ENCODE data around the gene RAD51B.

RAD51B gene

DNA sequence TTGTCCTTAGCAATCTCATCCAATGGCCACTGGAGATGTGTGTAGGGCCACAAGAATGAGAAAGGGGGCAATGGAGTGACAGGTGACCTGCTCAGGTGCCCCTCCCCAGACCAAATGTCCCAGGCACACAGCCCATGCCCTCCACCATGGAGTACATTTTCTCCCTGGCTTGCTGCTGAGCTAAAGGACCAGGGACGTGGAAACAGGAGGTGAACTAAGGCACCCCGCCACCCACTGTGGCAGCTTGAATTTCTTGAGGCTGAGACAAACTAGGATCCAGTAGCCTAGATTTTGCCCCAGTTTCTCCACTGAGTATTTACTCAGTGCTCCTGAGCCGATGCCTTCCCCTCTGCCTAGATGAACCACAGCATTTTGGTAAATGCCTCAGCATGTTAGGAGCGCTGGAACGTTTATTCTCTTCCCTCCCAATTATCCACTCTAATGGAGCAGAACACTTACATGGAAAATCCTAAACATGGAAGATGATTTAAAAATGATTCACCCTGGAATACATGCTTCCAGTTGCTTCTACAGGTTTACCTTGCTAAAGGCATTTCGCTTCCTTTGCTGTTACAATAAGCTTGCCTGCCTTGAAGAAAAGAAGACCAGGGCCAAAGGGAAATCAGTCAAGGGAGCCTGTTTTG, 775.3 kb downstream of the RAD51B start:
- no peak for DNase-seq

DNA sequence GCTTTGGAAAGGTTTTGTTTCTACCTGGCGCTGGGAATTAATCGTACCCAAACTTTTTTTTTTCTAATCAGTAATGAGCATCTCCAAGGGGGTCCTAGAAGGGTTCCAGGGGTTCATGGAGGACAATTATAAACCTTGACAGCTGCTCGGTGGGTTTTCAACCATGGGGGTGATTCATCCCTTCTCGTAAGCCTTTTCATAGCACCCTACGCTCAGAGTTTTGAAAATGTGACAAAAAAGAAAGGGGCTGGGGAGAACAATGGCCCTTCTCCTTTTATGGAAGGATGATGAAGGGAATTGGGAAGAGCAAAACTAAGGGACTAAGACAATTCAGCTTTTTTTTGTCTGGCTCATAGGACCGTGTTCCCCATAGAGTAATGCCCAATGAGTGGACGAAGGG, 776.6 kb downstream of the RAD51B start:
- DNase-seq, result no peak

DNA sequence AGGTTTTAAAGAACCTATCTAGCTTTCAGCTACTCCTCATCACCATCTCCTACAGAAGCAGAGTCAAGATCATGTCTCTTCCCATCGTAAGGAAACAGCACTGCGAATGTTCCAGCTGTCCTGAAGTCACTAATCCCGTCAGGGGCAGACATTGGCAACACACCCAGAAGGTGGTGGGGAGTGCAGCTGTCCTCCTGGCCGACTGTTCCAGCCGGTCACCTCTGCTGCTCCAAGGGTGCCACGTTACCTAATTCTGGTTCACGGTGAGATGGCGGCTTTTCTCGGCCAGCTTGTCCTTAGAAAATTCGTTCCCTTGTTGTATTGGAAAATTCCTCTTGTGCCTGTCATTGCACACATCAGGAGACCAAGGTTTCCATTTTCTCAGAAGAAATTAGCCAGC, 777.1 kb downstream of the RAD51B start:
- DNase-seq, result no peak

DNA sequence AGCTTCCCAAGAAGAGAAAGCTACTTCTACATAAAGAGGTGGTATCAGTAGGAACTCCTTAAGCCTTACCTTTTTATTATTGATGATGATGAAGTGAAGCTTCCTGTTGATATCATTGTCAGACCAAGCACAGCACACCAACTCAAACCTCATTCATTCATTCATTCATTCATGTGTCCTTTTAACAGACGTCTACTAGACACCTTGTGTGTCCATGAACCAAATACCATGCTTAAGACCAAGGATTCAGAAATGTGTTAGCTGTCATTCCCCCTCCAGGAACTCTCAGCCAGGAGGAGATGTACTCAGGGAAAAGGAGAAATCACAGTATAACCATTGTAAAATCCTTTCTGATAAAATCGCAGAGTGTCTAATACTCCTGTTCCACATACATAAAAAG, 778.5 kb downstream of the RAD51B start:
- no peak for DNase-seq

DNA sequence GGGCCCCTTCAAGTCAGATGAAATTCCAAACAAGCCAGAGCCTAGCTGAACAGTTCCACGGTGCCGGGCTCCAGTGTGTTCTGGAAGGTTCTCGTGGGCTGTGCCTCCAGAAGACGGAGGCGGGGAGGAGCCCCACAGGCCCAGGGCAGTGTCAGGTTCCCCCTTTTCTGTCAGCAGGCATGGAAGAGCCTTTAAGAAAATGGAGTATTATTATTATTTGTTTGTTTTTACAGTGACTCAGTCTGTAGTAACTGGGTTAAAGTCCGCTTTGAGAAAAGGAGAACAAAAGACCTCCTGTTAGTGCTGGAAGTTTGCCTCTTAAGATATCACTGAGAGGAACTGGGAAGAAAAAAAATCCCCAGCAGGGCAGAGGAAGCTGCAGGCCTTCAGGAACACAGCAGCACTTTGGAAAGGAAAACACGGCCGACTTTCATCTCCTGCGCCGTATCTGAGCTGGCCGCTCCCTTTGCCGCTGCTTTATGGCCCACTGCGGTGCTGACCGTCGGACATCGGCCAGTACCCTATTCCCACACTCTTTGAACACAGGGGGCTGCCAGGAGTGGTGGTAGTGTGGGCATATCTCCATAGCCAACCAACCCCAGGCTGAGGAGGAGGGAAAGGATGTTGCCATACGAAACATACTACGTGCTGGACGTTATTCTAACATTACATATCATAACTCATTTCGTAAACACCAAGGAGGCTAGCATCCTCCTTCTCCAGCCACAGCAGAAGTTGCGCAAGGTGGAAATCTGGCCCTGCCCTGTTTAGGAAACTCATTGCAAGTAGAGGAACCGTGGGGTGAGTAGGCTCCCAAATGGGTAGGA, 779.3 kb downstream of the RAD51B start:
- DNase-seq, result no peak

DNA sequence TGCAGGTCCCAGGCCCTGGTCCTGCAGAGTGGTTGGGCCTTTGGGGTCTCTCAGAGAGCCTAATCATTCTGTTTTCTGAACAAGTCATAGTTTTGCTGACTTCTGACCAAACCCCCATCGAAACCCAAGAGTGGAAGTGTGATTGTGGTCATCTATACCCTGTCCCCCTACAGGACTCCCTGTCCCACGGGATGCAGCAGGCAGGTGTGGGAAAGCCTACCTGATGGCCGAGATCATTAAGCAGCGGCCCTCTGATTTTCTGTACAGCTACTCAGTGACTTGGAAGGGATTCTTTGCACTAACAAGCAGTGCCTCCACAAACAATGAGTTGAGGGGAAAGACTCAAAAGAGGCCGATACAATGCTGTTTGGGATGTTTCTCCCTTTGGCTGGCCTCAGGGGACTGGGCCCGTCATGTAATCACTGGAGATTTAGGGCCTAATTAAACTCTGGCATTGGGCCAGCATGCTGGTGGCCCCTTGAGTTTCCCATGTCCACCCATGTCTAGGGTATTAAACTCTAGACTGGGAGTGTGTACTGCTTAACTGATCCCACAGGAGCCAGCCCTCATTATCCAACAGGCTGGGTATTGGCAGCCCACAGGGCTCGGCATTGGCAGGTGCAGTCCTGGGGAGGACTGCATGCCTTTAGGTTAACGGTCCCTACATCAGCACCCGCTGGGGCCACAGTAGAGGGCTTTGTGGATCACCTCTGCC, 780.5 kb downstream of the RAD51B start:
- DNase-seq, result no peak

DNA sequence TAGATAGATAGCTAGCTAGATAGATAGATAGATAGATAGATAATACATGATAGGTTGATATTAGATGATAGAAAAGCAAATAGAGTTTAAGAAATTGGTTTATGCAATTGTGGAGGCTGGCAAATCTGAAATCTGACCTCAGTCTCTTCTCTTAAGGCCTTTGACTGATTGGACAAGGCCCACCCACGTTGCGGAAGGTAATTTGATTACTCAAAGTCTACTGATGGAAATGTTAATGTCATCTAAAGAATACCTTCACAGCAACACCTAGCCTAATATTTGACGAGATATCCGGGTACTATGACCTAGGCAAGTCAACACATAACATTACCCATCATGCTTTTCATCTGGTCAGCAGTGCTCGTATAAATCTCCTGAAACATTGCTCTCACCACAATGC, 782.9 kb downstream of the RAD51B start:
- DNase-seq, result no peak

DNA sequence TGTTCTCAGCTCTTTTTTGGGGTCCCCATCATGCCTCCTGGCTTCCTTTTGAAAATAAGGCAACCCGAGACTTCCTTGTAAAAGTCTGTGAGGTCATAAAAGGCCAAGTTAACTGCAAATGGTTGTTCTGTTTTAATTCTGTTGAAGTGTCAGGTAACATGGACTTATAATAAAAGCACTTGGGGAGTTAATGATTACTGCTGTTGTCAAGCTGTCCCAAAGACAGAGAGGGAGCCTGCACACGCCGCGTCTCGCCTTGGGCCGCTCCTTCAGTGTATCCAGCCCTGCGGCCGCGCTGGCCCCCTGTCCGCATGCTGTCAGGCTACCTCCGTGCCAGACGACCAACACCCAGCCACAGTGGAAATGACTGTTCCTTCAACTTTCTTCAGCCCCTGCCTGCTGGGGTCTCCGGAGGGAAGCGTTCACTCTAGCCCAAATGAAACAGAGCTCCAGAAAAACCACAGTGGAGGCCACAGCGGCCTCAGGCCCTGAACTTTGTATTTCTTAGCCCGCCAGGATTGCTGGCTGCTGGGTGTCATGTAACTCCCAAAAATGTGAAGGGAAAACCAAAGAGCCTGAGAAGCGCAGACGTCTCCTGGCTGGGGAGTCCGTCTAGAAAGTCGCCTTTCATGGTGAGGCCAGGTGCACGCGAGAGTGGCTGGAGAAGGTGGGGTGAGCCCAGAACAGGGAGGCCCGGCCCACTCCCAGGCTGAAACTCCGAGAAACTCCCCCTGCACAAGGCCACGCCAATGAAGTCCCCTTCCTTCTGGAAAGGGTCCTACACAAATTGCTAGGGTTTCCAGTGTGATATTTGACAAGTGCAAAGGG, 784.2 kb downstream of the RAD51B start:
- no peak for DNase-seq

DNA sequence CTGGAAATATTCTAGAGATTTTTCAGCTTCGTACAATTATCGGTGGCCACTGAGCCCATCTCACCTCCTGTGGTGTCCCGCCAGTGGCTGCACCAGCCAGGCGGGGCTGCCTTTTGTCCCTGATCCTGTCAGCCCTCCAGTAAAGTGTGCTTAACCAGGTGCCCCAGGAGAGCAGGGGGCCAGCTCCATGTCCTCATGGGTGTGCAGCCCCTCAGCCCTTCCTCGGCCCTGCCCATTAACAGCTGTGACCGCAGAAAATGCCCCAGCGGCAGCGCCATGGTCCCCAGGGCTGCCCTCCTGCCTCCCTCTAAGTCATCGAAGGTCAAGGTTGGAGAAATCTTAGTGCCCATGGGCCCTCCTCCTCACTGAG, 784.8 kb downstream of the RAD51B start:
- no peak for DNase-seq

DNA sequence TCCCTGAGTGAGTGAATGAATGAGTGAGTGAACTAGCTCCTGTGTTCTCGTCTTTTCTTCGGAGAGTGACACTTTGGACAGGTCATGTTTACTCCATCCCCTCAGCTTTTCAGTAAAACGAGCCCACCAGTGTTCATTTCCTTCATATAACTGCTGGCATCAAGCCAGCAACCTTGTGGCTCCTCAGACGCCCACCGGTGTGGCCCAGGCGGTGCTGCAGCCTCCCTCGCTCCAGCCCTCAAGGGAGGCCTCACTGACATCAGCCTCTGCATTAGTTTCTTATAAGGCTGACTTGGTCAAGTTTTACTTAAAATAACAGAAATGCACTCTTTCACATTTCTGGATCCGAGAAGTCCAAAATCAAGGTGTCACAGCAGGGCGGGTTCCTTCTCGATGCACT, 785.2 kb downstream of the RAD51B start:
- DNase-seq, result no peak

DNA sequence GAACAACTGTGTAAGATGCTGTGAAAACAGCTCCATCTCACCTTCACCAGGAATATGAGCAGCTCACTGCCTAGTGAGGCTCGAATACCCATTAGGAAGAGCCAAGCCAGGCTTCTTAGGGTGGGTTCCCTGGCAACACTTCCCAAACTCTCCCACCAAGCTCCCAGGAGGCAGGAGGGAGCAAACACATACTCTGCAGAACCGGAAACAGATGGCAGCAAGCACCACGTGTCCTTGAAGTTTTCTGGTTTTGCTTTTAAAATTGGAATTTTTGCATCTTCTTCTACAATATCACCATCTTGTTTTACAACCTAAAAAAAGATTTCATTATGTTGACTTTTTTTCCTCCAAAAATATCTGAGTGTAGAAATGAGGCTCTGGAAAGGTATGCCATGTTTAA, 786.6 kb downstream of the RAD51B start:
- DNase-seq, result no peak

DNA sequence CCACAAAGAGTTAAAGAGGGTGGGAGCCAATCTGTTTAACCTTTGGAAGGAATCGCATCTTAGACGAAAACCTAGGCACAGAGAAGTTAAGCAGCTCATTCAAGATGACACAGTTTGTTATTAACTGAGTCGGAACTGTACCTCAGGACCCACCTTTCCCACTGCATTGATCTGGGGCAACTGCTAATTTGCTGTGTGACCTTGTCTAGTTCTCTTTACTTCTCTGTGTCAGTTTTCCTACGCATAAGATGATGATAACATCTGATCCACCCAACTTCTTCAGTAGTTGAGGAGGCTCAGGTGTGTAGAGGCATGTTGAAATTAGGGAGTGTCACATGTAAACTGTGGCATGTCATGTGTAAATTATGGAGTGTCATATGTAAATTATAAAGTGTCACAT, 787.1 kb downstream of the RAD51B start:
- no peak for DNase-seq

DNA sequence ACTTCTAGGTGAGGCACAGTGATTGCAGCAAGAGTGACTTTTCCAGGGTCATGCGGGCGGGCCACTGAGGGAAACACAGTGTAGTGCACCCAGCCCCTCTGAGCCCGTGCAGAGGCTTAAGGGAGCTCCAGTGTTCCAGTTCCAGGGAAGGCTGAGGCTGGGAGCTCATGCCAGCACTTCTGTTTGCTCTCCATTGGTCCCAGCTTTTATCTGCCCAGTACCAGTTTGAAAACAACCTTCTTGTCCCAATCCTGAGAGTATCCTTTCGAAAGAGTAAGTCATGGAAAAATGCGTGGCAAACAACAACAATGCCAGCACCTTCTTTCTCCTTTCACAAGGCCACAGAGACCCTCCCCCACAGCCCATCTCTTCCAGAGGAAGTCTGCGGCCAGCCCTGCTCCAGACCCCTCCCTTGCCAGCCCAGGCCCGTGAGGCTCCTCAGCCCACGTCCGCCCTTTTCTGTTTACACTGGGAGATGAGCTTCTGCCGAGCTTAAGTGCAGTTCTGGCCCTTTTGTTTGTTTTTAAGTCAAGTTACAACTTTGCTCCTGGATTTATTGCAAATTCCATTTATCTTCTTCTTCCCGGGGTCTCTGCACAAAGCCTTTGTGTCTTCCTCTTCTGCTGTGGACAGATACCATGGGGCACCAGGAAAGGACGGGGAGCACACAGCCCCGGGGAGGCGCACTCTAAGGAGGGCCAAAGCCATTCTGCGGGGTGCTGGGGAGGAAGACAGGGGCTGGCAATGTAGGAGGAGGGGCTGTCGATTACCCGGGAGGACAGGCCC, 787.7 kb downstream of the RAD51B start:
- DNase-seq, result no peak

DNA sequence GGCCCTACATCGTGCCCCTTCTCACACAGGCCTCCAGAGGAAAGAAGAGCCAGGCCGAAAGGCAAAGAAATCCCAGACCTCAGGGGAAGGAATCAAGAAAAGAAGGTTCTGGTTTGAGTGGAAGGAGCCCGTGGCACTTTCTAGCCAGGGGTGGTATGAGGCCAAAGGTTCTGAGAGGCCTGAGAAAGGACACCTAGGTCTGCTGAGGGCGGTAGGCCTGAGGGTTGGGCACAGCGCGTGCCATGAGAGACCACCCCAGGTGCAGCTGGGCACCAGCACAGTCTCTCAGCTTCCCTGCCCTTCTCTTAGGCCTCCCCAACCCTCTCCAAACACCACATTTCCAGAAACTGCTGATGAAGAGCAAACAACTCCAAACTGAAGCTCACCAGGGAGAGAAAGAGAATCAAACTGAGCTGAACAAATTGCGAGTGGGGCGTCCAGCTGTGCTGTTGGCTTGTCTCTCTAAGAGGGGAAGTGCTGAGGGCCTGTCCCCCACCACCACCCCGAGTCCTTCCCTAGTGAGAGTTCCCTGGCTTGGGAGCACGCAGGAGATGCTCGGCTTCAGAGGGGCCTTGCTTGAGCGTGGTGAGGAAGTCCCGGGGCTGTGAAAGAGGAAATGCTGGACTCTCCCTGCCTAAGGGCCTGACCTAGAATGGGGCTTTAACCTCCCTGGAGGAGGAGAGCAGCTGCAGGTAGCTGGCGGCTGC, 788.4 kb downstream of the RAD51B start:
- DNase-seq, result no peak

DNA sequence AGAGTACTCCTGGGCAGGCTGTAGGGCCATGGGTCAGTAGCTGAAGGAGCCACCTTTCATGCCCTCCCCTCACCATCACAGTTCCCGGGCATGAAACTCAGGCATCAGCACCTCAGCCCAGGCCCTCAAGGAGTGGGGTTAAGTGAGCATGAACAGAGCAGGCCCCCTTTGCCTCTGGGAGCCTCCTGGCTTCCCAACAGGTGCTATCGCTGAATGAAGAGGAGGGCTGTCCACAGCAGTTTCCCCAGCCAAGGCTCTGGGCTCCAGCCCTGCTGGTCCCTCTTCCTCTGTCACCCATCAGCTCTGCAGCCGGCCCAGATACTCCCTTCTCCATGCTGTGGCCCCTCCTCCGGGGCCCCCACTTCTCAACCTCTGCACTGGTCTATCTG, 789.0 kb downstream of the RAD51B start:
- DNase-seq, result no peak

DNA sequence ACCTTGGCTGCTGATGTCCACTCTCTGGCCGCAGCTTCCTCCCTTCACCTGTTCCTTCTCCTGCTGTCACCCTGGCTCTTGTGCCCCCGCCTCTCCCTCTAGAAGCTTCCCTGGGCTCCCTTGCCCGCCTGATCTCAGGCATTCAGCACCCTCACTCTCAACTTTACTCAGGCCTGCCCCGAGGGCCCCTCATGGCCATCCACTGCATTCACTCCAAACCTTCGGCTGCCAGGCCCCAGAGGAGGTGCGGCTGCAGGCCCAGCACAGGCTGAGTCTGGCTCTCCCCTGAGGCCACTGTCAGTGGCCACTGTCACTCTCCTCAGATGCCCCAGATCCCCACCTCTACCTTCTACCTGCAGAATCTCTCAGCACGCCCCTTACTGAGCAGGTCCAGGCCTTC, 789.4 kb downstream of the RAD51B start:
- no peak for DNase-seq

DNA sequence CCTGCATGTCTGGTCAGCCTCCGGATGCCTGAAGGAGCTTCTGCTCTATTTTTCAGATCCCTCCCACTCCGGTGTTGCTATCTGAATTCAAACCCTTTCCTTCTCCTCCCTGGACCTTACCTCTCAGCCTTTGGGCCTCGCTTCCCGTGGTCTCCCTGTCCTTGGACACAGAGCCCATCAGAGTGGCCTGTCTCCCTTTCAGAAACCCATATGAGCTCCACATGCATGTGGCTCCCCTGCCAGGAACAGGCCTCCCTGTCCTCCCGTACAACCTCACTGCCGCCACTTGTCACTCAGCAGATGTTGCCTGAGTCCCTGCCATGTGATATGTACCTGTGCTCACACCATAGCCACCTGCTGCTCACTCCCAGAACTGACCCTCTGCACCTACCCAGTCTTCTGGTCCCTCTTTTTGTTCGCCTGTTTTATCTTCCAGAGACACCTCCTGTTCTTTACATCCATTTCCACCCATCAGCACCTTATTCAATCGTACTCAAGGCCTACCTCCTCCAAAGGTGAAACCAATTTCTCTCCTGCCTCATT, 790.7 kb downstream of the RAD51B start:
- DNase-seq, result no peak

DNA sequence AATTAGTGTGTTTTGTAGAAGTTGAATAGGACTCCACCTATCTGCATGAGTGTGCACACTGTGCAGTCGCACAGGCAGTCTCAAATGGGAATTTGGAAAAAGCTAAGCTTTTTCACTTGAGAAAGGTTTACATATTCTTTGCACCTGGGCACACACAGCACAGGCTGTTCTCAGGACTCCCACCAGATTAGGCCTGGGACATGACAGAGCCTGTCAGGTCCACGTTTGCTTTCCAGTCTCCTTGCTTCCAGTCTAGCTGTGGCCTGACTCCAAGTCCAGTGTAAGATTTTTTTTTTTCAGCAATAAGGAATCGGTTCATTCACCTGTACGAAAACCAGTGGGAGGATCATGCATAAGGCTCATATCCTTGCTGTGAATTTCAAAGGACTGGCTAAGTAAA, 792.0 kb downstream of the RAD51B start:
- no peak for DNase-seq

DNA sequence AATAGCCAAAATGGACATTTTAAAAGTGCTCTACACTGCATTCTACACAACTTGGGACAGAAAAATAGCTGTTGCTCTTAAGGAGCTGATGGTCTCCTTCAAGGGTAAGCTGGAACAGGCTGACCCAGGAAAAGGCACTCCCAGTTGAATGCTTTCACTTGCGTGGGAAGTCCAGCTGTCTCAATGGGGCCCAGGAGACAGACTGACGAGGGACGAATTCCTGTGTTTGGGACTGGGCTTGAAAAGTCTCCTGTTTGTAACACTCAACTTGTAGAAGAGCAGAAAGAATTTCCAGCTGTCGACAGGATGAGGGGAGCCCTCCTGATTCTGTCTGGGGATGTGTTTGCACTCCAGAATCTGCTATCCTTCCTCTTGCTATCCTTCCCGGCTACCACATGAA, 792.5 kb downstream of the RAD51B start:
- no peak for DNase-seq

DNA sequence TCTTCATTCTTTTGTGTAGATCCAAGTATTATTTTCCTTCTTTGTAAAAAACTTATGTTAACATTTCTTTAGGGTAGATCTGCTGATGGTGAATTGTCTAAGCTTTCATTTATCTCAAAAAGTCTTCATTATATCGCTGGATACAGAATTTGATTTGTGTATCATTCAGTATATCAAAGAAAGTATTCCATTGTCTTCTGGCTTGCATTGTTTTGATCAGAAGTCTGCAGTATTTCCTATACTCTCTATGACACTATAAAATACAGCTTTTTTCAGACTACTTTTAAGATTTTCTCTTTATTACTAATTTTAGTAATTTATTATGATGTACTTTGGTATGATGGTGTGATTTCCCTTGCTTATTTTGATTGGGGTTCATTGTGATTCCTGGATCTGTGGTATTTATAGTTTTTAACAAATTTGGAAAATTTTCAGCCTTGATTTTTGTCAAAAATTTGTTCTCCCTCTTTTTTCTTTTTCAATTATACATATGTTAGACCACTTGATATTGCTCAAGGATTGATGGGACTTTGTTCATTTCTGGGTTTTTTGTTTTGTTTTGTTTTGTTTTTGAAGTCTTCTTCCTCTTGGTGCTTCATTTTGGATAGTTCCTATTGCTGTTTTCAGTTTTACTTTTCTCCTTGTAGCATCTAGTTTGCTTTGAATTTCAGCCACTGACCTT, 796.8 kb downstream of the RAD51B start:
- DNase-seq, result no peak

Data from activated CD4-positive, alpha-beta T cell treated with anti-CD3 and anti-CD28 coated beads for 1 hour (primary cell).